ENCODE data around the gene ITPA.

GRCh38 chr20:3235666-3236324 lies 26.5 kb downstream of the ITPA start:
- TF ChIP-seq, protein P1, sequence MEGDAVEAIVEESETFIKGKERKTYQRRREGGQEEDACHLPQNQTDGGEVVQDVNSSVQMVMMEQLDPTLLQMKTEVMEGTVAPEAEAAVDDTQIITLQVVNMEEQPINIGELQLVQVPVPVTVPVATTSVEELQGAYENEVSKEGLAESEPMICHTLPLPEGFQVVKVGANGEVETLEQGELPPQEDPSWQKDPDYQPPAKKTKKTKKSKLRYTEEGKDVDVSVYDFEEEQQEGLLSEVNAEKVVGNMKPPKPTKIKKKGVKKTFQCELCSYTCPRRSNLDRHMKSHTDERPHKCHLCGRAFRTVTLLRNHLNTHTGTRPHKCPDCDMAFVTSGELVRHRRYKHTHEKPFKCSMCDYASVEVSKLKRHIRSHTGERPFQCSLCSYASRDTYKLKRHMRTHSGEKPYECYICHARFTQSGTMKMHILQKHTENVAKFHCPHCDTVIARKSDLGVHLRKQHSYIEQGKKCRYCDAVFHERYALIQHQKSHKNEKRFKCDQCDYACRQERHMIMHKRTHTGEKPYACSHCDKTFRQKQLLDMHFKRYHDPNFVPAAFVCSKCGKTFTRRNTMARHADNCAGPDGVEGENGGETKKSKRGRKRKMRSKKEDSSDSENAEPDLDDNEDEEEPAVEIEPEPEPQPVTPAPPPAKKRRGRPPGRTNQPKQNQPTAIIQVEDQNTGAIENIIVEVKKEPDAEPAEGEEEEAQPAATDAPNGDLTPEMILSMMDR (IDR thresholded peaks at IDR 0.05): no peak
- no peak for TF ChIP-seq POLR2A (IDR thresholded peaks at IDR 0.05)

All from ovary (tissue), 3 donors.